ENCODE measurements around the gene ABCA4. TPM values are rescaled to one million over a fixed set of nuclear protein-coding genes. Genes with fewer than 3 reads are reported as not detected.

The ABCA4 gene
- total and polyA plus RNA-seq, 2 donors (not counting 3 experiments of a cell fraction or from before 2014, with no cell fraction given): 2.3 to 4.9 TPM

DNA sequence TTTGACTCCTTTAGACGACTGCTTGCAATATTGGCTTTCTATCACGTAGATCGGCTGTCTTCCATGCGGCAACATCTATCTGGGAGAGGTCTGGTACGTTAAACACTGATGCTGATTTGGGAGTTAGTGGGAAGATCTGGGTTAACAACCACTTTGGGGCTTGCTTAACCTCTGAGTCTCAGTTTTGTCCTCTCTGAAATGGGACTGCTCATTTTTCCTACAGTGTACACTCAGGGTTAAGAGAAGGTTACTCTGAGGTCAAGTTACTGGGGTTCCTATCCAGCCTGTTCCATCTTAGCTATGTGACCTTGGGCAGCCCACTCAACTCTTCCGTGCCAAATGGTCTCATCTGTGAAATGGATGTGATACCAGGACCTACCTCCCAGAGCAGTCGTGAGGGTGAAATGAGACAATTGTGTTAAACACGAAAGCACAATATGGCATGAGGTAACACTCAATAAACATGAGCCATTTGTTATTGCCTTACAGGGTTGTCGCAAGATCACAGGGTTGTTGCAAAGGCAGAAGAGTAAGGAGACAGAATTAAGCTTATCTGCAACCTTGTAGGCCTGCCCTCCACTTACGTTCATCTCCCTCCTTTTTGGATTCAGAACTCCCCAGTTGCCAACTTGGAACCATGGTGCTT is 5.6 kb downstream of the ABCA4 start:
- H3K4me3 ChIP-seq (replicated peaks in 1 of 3; ENCODE audit: insufficient read depth in 1 of 3, low read depth in 1 of 3, low read length in 3 of 3): no peak overlapping the region
- no peaks in the 10 kb centered on the region for H3K27me3 ChIP-seq (ENCODE audit: control insufficient read depth in 2 of 2, insufficient read depth in 2 of 2, low read length in 2 of 2)
- no peak for DNase-seq (ENCODE audit: low read depth, low spot score)
- H3K9me3 ChIP-seq (replicated peaks; ENCODE audit: control insufficient read depth, insufficient read depth, low read length): no peaks in the 10 kb centered on the region
- dilution Hi-C loops (cut with MboI; ENCODE audit: extremely low pct_ligation_motif_present, low sequenced_read_pairs): no loop called here
- no TSS peak for BruUV-seq (replicated peaks)
- ChIA-PET CTCF (no interaction called here), POLR2A (no interaction called here)
- intact Hi-C loops (cut with micrococcal nuclease): no loop called here
- no peak overlapping the region for H3K27ac ChIP-seq (ENCODE audit: insufficient read depth, low read depth, low read length)
- no peaks in the 10 kb centered on the region for H3K79me2 ChIP-seq (ENCODE audit: control insufficient read depth, insufficient read depth, low read length)
- H3K9me1 ChIP-seq (replicated peaks; ENCODE audit: control insufficient read depth, extremely low read depth, insufficient read depth, low read length): no peaks in the 10 kb centered on the region
- FAIRE-seq: no peak
- no peak overlapping the region for H3K4me2 ChIP-seq (ENCODE audit: insufficient read depth, low read length)
- H4K20me1 ChIP-seq (replicated peaks; ENCODE audit: control insufficient read depth, extremely low read depth, insufficient read depth, low read length): no peaks in the 10 kb centered on the region
- no peak overlapping the region for H3K9ac ChIP-seq (replicated peaks; ENCODE audit: extremely low read depth, insufficient read depth, low read length)
- TF ChIP-seq FOS (IDR thresholded peaks at IDR 0.05; ENCODE audit: borderline replicate concordance, insufficient read depth, low read length): no peak
- no peak for TF ChIP-seq GATA2 (IDR thresholded peaks at IDR 0.05; ENCODE audit: insufficient read depth, insufficient read length, low read depth, low read length)
- no peak for TF ChIP-seq EZH2 (IDR thresholded peaks at IDR 0.05; ENCODE audit: borderline replicate concordance, low read depth, low read length, severe bottlenecking)
- TF ChIP-seq, protein P1, sequence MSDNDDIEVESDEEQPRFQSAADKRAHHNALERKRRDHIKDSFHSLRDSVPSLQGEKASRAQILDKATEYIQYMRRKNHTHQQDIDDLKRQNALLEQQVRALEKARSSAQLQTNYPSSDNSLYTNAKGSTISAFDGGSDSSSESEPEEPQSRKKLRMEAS (IDR thresholded peaks at IDR 0.05; ENCODE audit: insufficient read depth, insufficient read length): no peak
- TF ChIP-seq MYC (IDR thresholded peaks at IDR 0.05; ENCODE audit: low read depth, low read length): no peak
- TF ChIP-seq JUN (IDR thresholded peaks at IDR 0.05; ENCODE audit: borderline replicate concordance, insufficient read depth, insufficient read length, low read depth): no peak
- TF ChIP-seq, protein P2, sequence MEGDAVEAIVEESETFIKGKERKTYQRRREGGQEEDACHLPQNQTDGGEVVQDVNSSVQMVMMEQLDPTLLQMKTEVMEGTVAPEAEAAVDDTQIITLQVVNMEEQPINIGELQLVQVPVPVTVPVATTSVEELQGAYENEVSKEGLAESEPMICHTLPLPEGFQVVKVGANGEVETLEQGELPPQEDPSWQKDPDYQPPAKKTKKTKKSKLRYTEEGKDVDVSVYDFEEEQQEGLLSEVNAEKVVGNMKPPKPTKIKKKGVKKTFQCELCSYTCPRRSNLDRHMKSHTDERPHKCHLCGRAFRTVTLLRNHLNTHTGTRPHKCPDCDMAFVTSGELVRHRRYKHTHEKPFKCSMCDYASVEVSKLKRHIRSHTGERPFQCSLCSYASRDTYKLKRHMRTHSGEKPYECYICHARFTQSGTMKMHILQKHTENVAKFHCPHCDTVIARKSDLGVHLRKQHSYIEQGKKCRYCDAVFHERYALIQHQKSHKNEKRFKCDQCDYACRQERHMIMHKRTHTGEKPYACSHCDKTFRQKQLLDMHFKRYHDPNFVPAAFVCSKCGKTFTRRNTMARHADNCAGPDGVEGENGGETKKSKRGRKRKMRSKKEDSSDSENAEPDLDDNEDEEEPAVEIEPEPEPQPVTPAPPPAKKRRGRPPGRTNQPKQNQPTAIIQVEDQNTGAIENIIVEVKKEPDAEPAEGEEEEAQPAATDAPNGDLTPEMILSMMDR (IDR thresholded peaks at IDR 0.05; ENCODE audit: extremely low read depth in 1 of 2, insufficient read depth in 1 of 2, low read depth in 1 of 2, low read length in 2 of 2): no peak
- no peak overlapping the region for H2AFZ ChIP-seq (ENCODE audit: low read depth, low read length)
- no peaks in the 10 kb centered on the region for H3K36me3 ChIP-seq (ENCODE audit: control insufficient read depth in 2 of 2, extremely low read depth in 1 of 2, insufficient read depth in 2 of 2, low read length in 2 of 2)
- H3K4me1 ChIP-seq (ENCODE audit: control insufficient read depth, extremely low read depth, insufficient read depth, low read length): no peaks in the 10 kb centered on the region

Data from endothelial cell of umbilical vein (primary cell).